ENCODE data around the gene WDR48.
"Not testable (repeated sequence)": the region's sequence is repeated elsewhere in the genome, so short reads cannot be mapped to it uniquely, and the experiment has no call there.

Gene WDR48

GRCh38 chr3:39051649-39052561 is at the start of gene WDR48, which contains the start of gene SCN11A:
Gene WDR48 (plus strand): TSS chr3:39052016. CDS start chr3:39052026, 10 bp downstream.
Gene SCN11A (minus strand): TSS chr3:39051944. CDS start chr3:38950362, 101,582 bp downstream.
- peak; percentile 94 to 95 for DNase-seq

GRCh38 chr3:39005295-39005694 is 46.5 kb upstream of the WDR48 start:
- DNase-seq: no peak

- no peak for DNase-seq
Observed at GRCh38 chr3:39011191-39011736, 40.6 kb upstream of the WDR48 start.

GRCh38 chr3:39013289-39013688 is 38.5 kb upstream of the WDR48 start:
- no peak for DNase-seq

- no peak for DNase-seq
Observed at GRCh38 chr3:39013921-39014509, 37.8 kb upstream of the WDR48 start.

DNA sequence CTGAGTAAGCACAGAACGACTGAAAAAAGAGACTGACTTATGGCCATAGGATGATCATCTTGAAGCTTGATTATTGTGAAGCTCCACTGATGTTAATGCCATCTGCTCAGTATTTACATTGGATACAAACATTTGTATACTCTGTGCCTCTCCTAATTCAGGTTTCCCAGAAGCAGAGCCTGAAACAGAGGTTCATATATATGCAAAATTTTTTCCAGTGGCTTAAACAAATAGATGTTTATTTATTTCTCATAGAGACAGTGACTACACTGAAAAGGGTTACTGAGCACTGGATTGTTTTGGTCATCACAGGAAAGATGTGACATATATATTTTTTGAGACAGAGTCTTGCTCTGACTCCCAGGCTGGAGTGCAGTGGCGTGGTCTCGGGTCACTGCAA is 36.4 kb upstream of the WDR48 start:
- no peak for DNase-seq

GRCh38 chr3:39019299-39019698 is 32.5 kb upstream of the WDR48 start:
- DNase-seq: no peak

GRCh38 chr3:39021029-39021428 is 30.8 kb upstream of the WDR48 start:
- DNase-seq: no peak

GRCh38 chr3:39021465-39022285 is 30.1 kb upstream of the WDR48 start:
- DNase-seq: no peak

- DNase-seq: no peak
Observed at GRCh38 chr3:39022286-39022630, 29.6 kb upstream of the WDR48 start.

DNA sequence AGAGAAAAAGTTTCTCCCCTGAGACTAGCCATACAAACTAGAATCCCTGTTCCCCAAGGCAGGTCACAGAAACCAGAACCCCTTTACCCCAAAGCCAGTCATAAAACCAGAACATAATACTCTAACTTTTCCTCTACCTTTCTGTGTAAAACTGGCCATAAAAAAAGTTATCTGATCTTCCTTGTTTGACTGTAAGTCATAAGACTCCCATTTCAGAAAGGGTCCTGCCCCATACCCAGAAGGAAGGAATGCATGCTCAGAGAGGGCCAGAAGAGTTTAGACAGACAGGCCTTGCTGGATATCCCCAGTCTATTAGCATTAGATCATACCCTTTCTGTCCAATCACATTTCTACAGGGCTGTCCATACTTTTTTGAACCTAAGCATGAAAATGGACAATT is 27.3 kb upstream of the WDR48 start:
- DNase-seq: no peak

GRCh38 chr3:39025222-39025970 is 26.4 kb upstream of the WDR48 start:
- peak in 1 of 2 donors; percentile 1 for DNase-seq

DNA sequence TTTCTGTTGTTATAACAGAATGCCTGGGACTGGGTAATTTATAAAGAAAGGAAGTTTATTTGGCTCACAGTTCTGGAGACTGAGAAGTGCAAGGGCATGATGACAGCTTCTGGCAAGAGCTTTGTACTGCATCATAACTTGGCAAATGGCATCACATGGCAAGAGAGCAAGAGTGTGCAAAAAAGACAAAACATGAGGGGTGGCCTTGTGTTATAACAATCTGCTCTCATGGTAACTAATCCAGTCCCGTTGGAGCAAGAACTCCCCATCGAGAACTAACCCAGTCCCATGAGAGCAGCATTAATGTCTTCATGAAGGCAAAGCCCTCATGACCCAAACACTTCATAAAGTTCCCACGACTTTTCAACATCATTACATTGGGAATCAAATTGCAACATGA is 23.3 kb upstream of the WDR48 start:
- DNase-seq: no peak

GRCh38 chr3:39029556-39029955 is 22.3 kb upstream of the WDR48 start:
- DNase-seq: no peak

DNA sequence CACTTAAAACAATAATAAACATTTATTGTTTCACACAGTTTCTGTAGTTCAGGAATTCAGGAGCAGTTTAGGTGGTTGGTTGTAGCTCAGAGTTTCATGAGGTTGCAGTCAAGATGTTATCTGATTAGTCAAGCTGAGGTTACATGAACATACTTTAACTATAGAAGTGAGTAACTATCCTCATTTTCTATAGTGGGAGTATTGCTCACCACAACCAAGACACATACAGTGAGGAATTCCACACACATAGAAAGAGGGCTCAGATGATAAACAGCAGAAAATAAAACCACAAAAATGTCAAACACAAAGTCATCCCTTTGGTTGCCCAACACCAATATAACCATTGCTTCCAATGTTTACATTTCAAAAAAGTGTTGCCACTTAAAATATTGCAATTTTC is 13.7 kb upstream of the WDR48 start:
- no peak for DNase-seq

DNA sequence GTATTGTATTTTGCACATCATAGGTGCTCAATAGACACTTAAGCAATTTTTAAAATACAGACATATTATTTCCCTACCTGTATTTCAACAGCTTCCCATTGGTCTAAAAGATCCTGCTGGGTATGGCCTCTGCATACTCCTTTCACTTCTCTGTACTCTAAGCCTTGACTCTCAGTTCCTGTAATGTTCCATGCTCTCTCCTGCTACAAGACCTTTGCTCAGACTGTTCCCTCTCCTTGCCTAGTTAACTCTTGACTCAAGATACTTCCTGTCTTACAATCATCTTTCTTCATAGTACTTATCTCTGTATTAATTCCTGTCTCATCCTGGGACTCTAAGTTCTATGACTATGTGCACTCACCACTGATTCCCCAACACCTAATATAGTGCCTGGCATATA is 1.8 kb upstream of the WDR48 start:
- no peak for DNase-seq

DNA sequence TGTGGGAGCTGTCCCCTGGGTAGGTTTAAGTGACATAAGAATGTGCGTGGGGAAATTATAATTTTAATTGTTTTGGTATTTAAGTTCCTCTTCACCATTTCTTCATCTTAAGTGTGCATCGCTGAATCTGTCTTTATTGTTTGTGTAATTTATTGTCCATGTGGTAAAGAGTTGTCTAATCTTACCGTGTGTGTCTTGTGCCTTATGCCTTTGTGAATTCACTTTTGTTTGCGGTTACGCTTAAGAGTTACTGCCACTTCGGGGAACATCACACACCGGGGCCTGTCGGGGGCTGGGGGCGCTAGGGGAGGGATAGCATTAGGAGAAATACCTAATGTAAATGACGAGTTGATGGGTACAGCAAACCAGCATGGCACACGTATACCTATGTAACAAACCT is 767 bp downstream of the WDR48 start:
- DNase-seq: peak in 1 of 2 donors; percentile 33

- DNase-seq: no peak
Observed at GRCh38 chr3:39053696-39054095, 1.9 kb downstream of the WDR48 start.

GRCh38 chr3:39056151-39056550 is 4.3 kb downstream of the WDR48 start:
- no peak for DNase-seq

DNA sequence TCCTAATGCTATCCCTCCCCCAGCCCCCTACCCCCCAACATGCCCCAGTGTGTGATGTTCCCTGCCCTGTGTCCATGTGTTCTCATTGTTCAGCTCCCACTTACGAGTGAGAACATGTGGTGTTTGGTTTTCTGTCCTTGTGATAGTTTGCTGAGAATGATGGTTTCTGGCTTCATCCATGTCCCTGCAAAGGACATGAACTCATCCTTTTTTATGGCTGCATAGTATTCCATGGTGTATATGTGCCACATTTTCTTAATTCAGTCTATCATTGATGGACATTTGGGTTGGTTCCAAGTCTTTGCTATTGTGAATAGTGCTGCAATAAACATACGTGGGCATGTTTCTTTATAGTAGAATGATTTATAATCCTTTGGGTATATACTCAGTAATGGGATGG is 9.4 kb downstream of the WDR48 start:
- DNase-seq: not testable (repeated sequence)

DNA sequence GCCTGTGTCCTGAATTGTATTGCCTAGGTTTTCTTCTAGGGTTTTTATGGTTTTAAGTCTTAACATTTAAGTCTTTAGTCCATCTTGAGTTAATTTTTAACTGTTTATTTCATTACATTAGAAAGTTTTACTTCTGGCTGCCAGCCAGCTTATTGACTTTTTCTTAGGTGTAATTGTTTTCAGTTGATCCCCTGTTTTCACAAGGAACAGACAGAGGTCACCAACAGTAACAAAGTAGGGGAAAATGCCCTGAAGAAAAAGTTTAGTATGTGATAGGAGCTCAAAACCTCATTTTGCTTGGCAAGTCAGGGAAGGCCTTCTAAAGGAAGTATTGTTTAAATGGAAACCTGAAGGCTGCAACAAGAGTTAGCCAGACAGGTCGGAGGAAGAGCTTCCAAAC is 10.4 kb downstream of the WDR48 start:
- no peak for DNase-seq

- no peak for DNase-seq
Observed at GRCh38 chr3:39063143-39063542, 11.3 kb downstream of the WDR48 start.
